OCI-LY1 (cell line): ENCODE measurements around the gene CACNA2D3.

Experiments used
- EZH2 ChIP-seq: fragments of 200-600 bp; sonication (generic), shearing (Covaris generic); IDR thresholded peaks from 2 replicates; pipeline ENCODE4 v1.8.0; 2017; ENCODE audit warnings: borderline replicate concordance, mixed run types, mild to moderate bottlenecking, antibody characterized with exemption, low read length, moderate library complexity, mixed read lengths
- TF ChIP-seq, protein P1 (sequence below): fragments of 200-600 bp; sonication (generic), shearing (Covaris generic); IDR thresholded peaks from 2 replicates; pipeline ENCODE4 v1.5.1; 2017; ENCODE audit warnings: mild to moderate bottlenecking, antibody characterized with exemption, low read length, moderate library complexity, mixed read lengths

DNA sequence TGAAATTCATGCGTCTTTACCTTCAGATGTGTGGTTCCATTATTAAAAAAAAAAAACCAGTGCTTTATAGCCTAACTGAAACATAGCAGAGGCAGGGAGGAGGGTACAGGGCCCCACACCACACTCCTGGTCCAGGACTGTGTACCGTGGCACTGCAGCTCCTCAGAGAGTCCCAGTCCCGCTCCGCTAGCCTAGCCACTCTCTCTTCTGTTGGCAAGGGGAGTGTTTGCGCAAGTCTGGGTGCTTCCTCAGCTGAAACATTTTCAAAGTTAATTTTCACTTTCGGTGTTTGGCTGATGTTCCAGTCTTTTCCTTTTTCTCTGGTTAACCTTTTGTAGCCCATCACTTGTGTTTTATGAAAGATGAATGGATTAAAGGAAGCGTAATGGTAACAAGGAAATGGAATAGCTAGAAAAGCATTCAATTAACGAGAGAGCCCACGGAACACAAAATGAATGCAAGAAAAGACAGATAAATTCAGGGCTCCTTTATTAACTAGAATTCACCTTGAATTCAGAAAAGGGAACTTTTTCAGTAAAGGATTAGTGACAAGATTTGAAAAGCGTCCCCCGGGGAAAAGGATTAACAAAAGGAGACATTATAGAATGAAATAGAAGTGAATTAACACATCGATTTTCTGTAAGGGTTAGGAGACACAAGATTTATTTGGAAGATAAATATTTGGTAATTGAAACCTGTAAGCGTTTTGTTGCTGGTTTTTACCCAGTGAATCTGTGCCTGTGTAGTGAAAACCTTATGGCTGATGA is 177.0 kb downstream of the CACNA2D3 start:
- TF ChIP-seq, protein P1, sequence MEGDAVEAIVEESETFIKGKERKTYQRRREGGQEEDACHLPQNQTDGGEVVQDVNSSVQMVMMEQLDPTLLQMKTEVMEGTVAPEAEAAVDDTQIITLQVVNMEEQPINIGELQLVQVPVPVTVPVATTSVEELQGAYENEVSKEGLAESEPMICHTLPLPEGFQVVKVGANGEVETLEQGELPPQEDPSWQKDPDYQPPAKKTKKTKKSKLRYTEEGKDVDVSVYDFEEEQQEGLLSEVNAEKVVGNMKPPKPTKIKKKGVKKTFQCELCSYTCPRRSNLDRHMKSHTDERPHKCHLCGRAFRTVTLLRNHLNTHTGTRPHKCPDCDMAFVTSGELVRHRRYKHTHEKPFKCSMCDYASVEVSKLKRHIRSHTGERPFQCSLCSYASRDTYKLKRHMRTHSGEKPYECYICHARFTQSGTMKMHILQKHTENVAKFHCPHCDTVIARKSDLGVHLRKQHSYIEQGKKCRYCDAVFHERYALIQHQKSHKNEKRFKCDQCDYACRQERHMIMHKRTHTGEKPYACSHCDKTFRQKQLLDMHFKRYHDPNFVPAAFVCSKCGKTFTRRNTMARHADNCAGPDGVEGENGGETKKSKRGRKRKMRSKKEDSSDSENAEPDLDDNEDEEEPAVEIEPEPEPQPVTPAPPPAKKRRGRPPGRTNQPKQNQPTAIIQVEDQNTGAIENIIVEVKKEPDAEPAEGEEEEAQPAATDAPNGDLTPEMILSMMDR: no peak
- TF ChIP-seq EZH2: no peak
